ENCODE data around the gene TMEM245.

GRCh38 chr9:109107402-109108240 is 12.1 kb downstream of the TMEM245 start:
- TF ChIP-seq REST (IDR thresholded peaks at IDR 0.05; ENCODE audit: insufficient read depth in 1 of 2, low read depth in 2 of 2, low read length in 1 of 2) (no peak), CTCF (IDR thresholded peaks at IDR 0.05) (no peak)

All from Panc1 (cell line).